ENCODE data around the gene ACSL4. TPM values are rescaled to one million over a fixed set of nuclear protein-coding genes. Genes with fewer than 3 reads are reported as not detected.

ACSL4 gene
- total RNA-seq, result 100 to 1,000 TPM in 1 of 2 donors, 10 to 100 TPM in 1; 27.5 to 117 TPM

- H3K4me3 ChIP-seq, result peak within 1 kb of the TSS; percentile 90
- no peaks in the 10 kb centered on the region for H3K36me3 ChIP-seq
- H3K4me1 ChIP-seq (ENCODE audit: control insufficient read depth in 1 of 2, low read depth in 2 of 2), result no peaks in the 10 kb centered on the region
- peak; percentile 72 for ATAC-seq (ENCODE audit: insufficient number of reproducible peaks, low FRiP score, low read depth)
- H3K9me3 ChIP-seq, result no peaks in the 10 kb centered on the region
- peak; percentile 14 for DNase-seq (ENCODE audit: low spot score)
- no peaks in the 10 kb centered on the region for H3K27me3 ChIP-seq (replicated peaks; ENCODE audit: insufficient read depth)
- peak within 1 kb of the TSS; percentile 79 to 88 for H3K27ac ChIP-seq
- TF ChIP-seq CTCF (IDR thresholded peaks at IDR 0.05), result no peak
Measured at GRCh38 chrX:109732807-109733612, at the start of gene ACSL4. ACSL4 (minus strand) TSS chrX:109733257; CDS start chrX:109683363, 49,894 bp downstream.

- H3K36me3 ChIP-seq, result no peaks in the 10 kb centered on the region
- no peaks in the 10 kb centered on the region for H3K9me3 ChIP-seq
- H3K4me1 ChIP-seq (ENCODE audit: control insufficient read depth in 1 of 2, low read depth in 2 of 2), result no peaks in the 10 kb centered on the region
- H3K27me3 ChIP-seq (replicated peaks; ENCODE audit: insufficient read depth), result no peaks in the 10 kb centered on the region
- no peak overlapping the region for H3K4me3 ChIP-seq
- DNase-seq (ENCODE audit: low spot score) (no peak), ATAC-seq (ENCODE audit: insufficient number of reproducible peaks, low FRiP score, low read depth) (no peak)
- H3K27ac ChIP-seq, result no peak overlapping the region
- no peak for TF ChIP-seq CTCF (IDR thresholded peaks at IDR 0.05)
Measured at GRCh38 chrX:109777749-109778148, 44.7 kb upstream of the ACSL4 start.

- no peaks in the 10 kb centered on the region for H3K4me1 ChIP-seq (ENCODE audit: control insufficient read depth in 1 of 2, low read depth in 2 of 2)
- no peak for DNase-seq (ENCODE audit: low spot score)
- TF ChIP-seq CTCF (IDR thresholded peaks at IDR 0.05), result no peak
- no peak overlapping the region for H3K4me3 ChIP-seq
- no peaks in the 10 kb centered on the region for H3K36me3 ChIP-seq
- no peak for ATAC-seq (ENCODE audit: insufficient number of reproducible peaks, low FRiP score, low read depth)
- H3K27ac ChIP-seq, result no peak overlapping the region
- no peaks in the 10 kb centered on the region for H3K9me3 ChIP-seq
- H3K27me3 ChIP-seq (replicated peaks; ENCODE audit: insufficient read depth), result no peaks in the 10 kb centered on the region
Measured at GRCh38 chrX:109776986-109777385, 43.9 kb upstream of the ACSL4 start.

- no peaks in the 10 kb centered on the region for H3K36me3 ChIP-seq
- TF ChIP-seq CTCF (IDR thresholded peaks at IDR 0.05), result no peak
- no peaks in the 10 kb centered on the region for H3K9me3 ChIP-seq
- no peak overlapping the region for H3K27ac ChIP-seq
- DNase-seq (ENCODE audit: low spot score) (no peak), ATAC-seq (ENCODE audit: insufficient number of reproducible peaks, low FRiP score, low read depth) (no peak)
- H3K4me1 ChIP-seq (ENCODE audit: control insufficient read depth in 1 of 2, low read depth in 2 of 2), result no peaks in the 10 kb centered on the region
- H3K27me3 ChIP-seq (replicated peaks; ENCODE audit: insufficient read depth), result no peaks in the 10 kb centered on the region
- H3K4me3 ChIP-seq, result no peak overlapping the region
Measured at GRCh38 chrX:109776432-109776831, 43.4 kb upstream of the ACSL4 start.

GRCh38 chrX:109775386-109775785, 42.3 kb upstream of the ACSL4 start:
- no peaks in the 10 kb centered on the region for H3K9me3 ChIP-seq

More at GRCh38 chrX:109775386-109775785, 42.3 kb upstream of the ACSL4 start:
- no peaks in the 10 kb centered on the region for H3K4me1 ChIP-seq (ENCODE audit: control insufficient read depth in 1 of 2, low read depth in 2 of 2)
- no peak overlapping the region for H3K4me3 ChIP-seq
- H3K27ac ChIP-seq, result no peak overlapping the region
- no peaks in the 10 kb centered on the region for H3K36me3 ChIP-seq
- no peak for ATAC-seq (ENCODE audit: insufficient number of reproducible peaks, low FRiP score, low read depth)
- DNase-seq (ENCODE audit: low spot score), result no peak
- no peaks in the 10 kb centered on the region for H3K27me3 ChIP-seq (replicated peaks; ENCODE audit: insufficient read depth)
- no peak for TF ChIP-seq CTCF (IDR thresholded peaks at IDR 0.05)
